Muscle layer of duodenum (tissue), 2 donors: ENCODE results near the gene LUC7L.

Experiments used
- H3K27ac ChIP-seq: one replicate; pipeline ENCODE4 v1.7.0; 2013; ENCODE audit warnings: mild to moderate bottlenecking, low read length
- H3K27me3 ChIP-seq: one replicate; pipeline ENCODE4 v1.7.0; 2013; ENCODE audit warnings: low read depth, mild to moderate bottlenecking, control low read depth, low read length
- H3K36me3 ChIP-seq, 2 donors: one replicate each; pipeline ENCODE4 v1.7.0; 2013; ENCODE audit warnings: low read length in 2 of 2, control low read depth in 1 of 2, mild to moderate bottlenecking in 1 of 2; ENCODE audit not compliant: insufficient read depth in 2 of 2, control insufficient read depth in 1 of 2
- H3K4me1 ChIP-seq, 2 donors: one replicate each; pipeline ENCODE4 v1.7.0; 2013; ENCODE audit warnings: low read length in 2 of 2, mild to moderate bottlenecking in 2 of 2, control low read depth in 1 of 2, moderate library complexity in 1 of 2; ENCODE audit not compliant: insufficient read depth in 2 of 2, control insufficient read depth in 1 of 2
- H3K4me3 ChIP-seq, 2 donors: one replicate each; pipeline ENCODE4 v1.7.0; 2013; ENCODE audit warnings: low read length in 2 of 2, low read depth in 1 of 2, mild to moderate bottlenecking in 1 of 2
- H3K9me3 ChIP-seq, 2 donors: one replicate each; pipeline ENCODE4 v1.7.0; 2013; ENCODE audit warnings: low read length in 2 of 2, control low read depth in 1 of 2, mild to moderate bottlenecking in 1 of 2; ENCODE audit not compliant: control insufficient read depth in 1 of 2
- donor health status: healthy.

The LUC7L gene

GRCh38 chr16:143456-143855 is 85.8 kb downstream of the LUC7L start:
- H3K27ac ChIP-seq, result no peak overlapping the region
- H3K27me3 ChIP-seq, result no peaks in the 10 kb centered on the region
- no peaks in the 10 kb centered on the region for H3K9me3 ChIP-seq
- H3K4me1 ChIP-seq, result no peaks in the 10 kb centered on the region
- H3K36me3 ChIP-seq, result no peaks in the 10 kb centered on the region
- H3K4me3 ChIP-seq, result no peak overlapping the region

- no peak overlapping the region for H3K4me3 ChIP-seq
- H3K4me1 ChIP-seq, result no peaks in the 10 kb centered on the region
- H3K27me3 ChIP-seq, result no peaks in the 10 kb centered on the region
- no peak overlapping the region for H3K27ac ChIP-seq
- no peaks in the 10 kb centered on the region for H3K9me3 ChIP-seq
- H3K36me3 ChIP-seq, result no peaks in the 10 kb centered on the region
These were observed 86.2 kb downstream of the LUC7L start for GRCh38 chr16:143047-143446.

- Histone ChIP-seq H3K9me3 (no peaks in the 10 kb centered on the region), H3K27me3 (no peaks in the 10 kb centered on the region), H3K4me1 (peaks cover 0 to 5% of the 10 kb centered on the region in 2 donors), H3K27ac (no peak overlapping the region), H3K4me3 (no peak overlapping the region), H3K36me3 (no peaks in the 10 kb centered on the region)
These were observed 86.8 kb downstream of the LUC7L start for GRCh38 chr16:142405-142967.

DNA sequence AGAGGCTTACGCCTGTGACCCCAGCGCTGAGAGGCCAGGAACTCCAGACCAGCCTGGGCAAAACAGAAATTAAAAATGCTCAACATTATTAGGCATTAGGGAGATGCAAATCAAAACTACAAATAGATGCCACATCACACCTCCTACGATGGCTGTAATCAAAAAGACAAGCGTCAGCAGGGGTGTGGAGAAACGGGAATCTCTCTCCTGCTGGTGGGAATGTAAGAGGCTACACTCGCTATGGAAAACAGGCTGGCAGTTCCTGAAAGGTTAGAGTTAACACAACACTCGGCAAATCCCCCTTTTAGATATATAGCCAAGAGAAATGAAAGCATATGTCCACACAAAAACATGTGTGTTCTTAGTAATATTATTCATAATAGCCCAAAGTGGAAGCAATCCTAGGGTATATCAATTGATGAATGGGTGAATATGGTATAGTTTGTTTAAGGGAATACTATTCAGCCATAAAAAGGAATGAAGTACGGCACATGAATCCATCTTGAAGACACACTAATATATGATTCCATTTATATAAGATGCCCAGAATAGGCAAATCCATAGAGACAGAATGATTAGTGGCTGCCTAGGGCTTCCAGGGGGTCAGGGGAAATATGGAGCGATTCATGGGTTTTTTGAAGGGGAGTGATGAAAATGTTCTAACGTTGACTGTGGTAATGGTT is 88.9 kb downstream of the LUC7L start:
- Histone ChIP-seq H3K27ac (no peak overlapping the region), H3K9me3 (no peaks in the 10 kb centered on the region), H3K36me3 (no peaks in the 10 kb centered on the region), H3K27me3 (no peaks in the 10 kb centered on the region), H3K4me3 (no peak overlapping the region), H3K4me1 (peaks cover 0 to 8% of the 10 kb centered on the region in 2 donors)
